Stimulated activated CD8-positive, alpha-beta memory T cell treated with anti-CD3 and anti-CD28 coated beads, Interleukin-15, amount 100 ng/mL, for 48 hours (primary cell): Measurements from ENCODE around the gene LMTK2.
"Not testable (repeated sequence)": the region's sequence is repeated elsewhere in the genome, so short reads cannot be mapped to it uniquely, and the experiment has no call there.

Experiments used
- DNase-seq, 2 donors: peaks; one replicate each; pipeline ENCODE4 v3.0.0-alpha.2; 2020; ENCODE audit warnings: low read depth in 2 of 2

Gene LMTK2

DNA sequence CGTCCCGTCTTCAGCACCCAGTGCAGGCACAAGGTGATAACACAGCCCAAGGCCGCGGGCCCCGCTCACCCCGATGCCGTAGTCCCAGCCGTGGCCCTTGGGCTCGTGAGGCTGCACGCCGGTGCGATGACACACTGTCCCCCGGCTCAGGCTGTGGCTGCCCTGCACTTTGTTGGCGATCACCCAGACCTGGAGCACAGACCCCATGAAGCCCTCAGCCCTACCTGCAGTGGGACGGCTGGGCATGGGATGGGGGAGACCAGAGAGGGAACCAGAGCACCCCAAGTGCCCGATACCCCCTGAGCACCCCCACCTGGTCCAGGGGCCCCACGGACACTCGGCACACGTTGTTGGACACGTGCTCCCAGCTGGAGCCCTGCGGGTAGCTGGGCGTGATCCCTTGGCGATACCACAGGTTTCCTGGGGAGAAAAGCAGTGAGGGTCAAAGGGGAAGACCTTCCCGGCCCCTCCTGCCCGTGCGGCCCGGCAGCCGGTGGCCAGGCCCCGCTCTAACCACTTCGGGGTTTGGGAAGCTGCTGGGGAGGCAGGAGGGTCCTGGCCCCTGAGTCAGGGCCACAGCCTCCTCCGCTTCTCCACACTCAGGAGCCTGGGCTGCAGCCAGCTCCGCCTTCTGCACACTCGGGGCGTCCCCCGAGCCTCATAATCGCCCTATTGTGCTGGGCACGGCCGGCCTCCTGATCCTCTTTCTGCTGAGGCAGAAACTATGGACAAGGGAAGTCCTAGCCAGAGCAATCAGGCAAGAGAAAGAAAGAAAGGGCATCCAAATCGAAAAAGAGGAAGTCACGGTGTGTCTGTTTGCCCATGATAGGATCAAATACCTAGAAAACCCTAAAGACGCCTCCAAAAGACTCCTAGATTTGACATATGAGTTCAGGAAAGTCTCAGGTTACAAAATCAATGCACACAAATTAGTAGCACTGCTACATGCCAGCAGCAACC lies 111.2 kb downstream of the LMTK2 start:
- no peak for DNase-seq

DNA sequence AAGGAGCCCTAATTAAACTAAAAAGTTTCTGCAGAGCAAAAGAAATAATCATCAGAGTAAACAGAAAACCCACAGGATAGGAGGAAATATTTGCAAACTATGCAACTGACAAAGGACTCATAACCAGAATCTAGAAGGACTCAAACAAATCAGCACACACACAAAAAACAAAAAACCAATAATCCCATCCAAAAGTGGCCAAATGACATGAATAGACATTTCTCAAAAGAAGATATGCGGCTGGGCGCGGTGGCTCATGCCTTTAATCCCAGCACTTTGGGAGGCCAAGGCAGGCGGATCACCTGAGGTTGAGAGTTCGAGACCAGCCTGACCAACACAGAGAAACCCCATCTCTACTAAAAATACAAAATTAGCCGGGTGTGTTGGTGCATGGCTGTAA lies 112.7 kb downstream of the LMTK2 start:
- not testable (repeated sequence) for DNase-seq

DNA sequence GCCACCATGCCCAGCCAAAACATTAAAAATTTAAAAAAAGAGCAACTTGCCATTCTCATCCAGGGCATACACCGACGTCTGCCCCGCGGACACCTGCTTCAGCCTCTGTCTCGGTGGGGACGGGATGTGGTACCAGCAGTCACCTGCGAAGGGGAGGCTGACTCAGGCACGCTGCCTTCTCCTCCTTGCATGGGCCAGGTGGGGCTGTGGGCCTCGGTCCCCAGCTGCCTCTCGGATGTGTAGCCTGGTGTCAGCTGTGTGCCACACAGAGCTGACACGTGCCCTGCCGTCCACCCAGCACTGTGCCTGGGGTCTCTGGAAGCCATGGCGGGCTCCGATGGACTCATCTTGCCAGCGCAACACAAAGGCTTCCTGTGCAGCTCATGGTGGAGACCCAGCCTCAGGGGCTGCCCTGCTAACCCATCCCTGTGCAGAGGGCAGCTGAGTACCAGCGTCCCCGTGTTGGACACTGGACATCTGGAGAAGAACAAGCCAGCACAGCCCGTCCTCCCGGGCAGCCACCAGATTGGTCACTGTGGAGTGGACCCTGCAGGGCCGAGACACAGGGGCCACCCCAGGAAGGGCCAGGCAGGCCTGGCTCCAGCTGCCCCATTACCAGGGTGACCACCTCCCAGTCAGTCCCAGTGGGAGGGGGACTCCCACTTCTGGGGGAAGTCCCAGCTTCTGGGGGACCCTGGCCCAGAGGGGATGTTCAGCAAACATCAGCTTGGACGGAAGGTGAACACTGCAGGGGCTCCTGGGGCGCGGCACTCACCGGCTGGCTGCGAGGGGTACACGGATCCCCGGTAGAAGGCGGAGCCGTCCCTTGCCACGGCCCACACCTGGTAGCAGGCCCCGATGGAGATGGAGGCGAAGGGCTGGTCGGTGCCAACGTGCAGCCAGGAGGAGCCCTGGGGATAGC lies 115.2 kb downstream of the LMTK2 start:
- no peak for DNase-seq

DNA sequence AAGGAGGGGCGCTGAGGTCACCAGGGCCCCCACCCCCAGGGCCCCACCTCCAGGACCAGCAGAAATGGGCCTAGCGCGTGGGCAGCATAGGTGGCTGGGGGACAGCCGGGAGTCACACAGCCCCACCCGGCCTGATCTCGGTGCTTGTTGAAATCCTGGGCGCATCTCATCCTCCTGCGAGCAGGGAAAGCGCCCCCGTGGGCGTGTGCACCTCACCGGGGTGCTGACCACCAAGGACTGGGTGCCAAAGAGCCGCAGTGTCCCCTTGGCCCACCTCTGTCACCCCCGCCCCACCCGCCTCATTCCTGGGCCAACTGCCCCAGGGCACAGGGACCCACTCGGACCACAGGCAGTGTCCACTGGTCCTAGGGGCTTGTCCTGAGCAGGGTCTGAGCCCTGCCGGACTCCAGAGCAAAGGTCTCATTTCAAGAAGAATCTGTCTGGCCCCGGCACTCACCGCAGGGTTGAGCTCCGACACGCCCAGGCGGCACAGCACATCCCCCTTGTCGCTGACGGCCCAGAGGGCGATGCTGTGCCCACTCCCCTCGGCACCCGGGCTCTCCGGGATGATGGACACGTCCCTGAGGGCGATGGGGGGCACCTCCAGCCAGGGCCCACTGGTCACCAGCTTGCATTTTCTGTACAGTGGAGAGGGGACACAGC lies 116.0 kb downstream of the LMTK2 start:
- no peak for DNase-seq

DNA sequence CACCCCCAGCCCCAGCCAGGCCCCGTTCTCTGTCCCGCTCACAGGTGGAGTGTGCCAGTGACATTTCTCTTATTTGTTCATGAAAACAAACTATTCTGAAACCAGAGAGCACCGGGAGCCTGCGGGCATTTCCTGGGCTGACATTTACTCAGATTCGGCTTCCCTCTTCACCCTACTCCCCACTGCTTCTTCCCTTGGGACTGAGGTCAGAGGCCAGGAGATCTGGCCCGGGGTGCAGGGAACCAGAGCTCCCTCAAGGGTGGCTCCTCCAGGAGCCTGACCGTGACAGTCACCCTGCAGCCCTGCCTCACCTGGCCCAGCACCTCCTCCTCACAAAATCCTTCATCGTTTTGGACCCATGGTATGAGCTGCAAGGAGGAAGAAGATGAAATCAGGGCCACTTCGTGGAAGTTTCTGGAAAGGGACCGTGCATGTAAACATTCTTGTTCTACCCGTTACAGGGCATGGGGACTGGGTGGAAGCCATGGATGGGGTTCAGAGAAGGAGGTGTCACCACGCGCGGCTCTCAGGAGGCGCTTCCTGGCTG lies 116.8 kb downstream of the LMTK2 start:
- DNase-seq = no peak

DNA sequence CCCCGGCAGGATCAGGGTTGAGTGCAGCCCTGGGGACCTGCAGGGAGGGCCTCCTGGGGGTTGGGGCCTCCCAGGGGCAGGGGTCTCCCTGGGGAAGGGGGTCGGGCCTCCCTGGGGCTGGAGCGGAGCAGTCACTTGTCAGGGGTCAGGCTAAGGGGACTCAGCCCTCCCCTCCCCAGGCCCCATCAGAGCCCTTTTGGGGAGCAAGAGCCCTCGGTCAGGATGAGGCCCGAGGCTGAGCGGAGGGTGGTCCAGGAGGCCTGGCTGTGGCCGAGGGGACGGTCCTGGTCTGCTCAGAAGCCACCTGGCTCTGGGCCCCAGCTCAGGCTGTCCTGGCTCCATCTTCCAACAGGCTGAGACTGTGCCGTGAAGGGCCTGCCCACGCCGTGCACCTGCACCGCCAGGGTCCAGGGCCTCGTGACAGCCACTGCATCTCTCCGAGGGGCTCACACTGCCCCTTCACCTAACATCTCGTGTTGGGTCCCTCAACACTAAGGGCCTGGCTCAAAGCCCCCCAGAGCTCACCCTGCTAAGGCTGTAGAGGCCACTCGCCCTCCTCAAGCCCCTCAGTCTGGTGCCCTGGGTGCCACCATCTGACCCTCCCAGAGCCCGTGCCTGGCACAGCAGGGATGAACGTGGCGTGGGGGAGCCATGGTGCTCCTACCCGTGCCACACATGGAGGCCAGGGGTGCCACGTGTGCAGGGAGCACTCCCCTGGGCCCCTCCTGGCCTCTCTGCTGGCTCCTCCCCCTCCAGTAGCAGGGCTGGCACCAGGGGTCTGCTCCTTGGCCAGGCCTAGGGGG lies 117.4 kb downstream of the LMTK2 start:
- no peak for DNase-seq

DNA sequence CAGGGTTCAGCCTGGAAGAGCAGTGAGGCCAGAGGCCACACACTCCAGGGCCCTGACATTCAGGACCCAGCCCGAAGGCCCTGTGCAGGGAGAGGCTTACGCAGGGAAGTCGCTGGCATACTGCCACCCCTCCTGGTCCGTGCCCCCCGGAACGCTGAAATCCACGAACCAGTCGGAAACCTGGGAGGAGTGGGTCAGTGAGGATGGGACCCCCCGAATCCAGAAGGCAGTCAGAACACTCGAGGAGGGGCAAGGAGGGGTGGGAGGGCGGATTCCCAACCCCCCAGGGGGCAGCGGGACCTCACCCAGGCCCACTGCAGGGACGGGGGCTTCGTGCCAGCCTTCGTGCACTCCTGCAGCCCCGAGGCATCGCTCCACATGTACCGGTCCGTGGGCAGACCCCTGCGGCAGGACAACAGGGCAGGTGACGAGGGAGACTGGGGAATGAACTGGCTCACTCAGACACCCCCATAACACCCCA lies 118.1 kb downstream of the LMTK2 start:
- no peak for DNase-seq

DNA sequence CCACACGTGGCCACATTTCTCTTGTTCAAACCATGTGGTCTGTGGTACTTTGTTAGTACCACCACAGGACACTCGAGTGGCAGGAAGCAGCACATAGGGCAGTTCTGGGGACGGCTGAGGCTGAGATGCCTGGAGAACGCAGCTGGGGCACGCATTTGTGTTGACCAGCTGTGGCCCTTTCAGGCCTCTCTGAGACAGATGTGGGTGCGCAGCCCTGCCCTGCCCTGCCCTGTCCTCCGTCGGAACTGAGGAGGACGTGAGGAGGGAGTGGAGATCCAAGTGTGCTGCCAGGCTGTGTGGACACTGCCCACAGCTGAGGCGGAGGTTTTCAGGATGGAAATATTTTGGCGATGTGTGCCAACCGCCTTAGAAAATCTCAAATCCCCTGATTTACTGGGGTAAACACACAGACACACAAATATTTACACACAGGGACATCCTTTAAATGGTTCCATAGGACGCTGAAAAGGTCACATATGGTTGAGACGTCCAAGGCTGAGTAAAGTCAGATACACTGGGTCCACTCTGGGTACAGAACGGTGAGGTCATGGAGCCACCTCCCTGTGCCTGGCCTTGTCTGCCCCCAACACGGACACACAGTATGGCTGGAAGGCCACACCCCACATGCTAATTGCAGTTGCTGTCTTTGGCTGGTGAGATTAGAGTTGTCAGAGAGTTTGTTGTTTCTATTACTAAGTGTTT lies 119.4 kb downstream of the LMTK2 start:
- DNase-seq = no peak

DNA sequence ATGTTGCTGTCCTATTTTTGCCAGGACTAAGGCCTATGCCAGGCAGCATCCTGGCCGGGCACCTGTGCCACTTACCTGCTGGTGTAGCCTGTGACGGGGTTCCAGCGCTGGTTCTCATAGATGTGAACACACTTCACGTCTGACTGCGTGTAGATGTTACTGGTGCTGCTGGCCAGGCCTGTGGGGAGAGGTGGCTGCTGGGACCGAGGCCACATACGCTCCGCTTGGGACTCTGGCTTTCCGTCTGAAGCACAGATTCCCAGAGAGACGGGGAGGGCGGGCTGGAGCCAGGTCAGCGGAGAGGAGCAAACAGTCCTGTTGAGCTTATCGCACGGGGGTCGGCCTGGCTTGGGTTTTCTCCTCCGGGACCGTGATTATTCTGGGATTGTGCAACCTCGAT lies 121.3 kb downstream of the LMTK2 start:
- DNase-seq = no peak

DNA sequence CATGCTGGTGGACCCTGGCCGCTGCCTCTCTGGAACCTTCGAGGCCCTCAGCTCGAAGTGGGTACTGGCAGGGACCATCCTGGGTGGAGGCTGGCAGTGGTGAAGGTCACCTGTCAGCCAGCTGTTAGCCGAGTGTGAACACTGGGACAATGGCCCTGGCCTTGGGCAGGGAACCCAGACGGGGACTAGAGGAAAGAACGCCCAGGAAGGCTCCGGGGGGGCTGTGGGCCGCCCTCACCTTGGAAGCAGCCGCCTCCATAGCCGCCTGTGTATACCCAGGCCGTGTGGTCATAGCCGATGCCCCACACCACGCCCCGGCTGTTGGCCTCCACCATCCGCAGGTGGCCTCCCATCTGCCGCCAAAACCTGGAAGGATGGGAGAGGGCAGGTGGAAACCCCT lies 122.1 kb downstream of the LMTK2 start:
- DNase-seq = no peak

DNA sequence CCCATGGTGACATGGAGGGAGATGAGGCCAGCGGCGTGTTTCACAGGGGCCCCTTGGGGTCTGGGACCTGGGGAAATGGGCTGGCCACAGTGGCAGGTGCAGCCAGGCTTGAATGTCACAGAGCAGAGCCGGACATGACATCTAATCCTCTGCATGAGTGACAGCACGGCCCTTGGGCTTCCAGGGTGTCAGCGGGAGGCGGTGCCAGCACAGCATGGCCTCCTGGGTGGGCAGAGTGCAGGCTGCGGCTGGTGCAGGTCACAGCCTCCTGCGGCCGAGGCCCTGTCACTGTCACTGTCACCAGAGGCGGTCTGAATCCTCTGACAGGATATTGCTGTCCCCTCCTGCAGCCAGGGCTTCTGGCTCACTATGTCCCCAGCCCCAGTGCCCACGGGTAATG lies 122.8 kb downstream of the LMTK2 start:
- no peak for DNase-seq

DNA sequence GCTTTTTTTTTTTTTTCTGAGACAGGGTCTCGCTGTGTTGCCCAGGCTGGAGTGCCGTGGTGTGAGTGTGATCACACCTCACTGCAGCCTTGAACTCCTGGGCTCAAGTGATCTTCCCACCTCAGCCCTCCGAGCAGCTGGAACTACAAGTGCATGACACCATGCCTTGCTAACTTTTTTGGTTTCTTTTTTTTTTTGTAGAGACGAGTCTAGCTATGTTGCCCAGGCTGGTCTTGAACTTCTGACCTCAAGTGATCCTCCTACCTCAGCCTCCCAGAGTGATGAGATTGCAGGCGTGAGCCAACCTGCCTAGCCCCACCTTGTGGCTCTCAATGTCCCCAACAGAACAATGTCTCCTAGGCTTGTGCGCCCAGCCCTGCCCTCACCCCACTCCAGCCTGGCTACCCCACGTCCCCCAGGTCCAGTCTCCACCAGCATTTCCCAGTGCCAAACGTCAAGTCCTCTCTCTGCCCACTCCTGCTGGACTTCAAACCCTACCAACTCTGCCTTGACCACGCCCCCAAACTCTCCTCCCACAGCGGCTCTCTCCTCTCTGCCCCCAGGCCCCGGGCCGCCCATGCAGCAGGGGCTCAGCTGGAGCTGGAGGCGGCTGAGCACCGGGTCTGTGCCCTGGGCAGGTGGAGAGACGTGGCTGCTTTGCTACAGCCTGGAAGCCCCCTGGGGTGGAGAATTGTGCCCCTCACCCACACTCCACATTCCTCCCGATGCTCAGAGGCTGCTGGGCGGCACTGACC lies 123.5 kb downstream of the LMTK2 start:
- no peak for DNase-seq

DNA sequence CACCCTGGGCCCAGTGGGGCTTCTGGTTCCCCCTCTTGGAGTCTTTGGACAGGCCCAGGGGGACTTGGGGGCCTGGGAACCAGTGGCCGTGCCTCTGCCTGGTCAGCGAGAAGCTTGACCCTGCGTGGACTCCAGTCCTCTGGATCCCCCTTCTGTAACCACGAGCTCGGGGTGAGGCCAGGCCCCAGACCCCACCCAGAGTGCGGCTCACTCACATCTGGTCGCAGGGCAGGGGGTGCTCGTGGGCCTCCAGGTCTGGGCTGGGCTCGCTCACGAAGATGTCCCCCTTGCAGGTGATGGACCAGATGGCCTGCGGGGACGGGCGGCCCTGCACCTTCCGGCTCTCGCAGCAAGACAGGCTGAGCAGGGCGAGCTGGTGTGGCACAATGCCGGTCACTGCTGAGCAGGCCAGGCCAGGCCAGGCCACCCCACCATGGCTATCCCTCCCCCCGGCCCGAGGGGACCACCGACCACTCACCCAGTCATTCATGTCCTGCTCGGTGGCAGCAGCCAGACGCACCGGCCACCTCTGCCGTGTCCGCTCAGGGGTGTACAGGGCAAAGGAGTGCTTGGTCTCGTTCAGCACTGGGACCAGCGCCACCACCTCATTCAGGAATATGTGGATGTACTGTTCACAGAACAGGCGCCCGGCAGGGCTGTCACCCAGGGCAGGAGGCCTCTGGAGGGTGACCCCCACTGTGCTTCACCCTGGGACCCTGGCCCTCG lies 124.2 kb downstream of the LMTK2 start:
- no peak for DNase-seq

DNA sequence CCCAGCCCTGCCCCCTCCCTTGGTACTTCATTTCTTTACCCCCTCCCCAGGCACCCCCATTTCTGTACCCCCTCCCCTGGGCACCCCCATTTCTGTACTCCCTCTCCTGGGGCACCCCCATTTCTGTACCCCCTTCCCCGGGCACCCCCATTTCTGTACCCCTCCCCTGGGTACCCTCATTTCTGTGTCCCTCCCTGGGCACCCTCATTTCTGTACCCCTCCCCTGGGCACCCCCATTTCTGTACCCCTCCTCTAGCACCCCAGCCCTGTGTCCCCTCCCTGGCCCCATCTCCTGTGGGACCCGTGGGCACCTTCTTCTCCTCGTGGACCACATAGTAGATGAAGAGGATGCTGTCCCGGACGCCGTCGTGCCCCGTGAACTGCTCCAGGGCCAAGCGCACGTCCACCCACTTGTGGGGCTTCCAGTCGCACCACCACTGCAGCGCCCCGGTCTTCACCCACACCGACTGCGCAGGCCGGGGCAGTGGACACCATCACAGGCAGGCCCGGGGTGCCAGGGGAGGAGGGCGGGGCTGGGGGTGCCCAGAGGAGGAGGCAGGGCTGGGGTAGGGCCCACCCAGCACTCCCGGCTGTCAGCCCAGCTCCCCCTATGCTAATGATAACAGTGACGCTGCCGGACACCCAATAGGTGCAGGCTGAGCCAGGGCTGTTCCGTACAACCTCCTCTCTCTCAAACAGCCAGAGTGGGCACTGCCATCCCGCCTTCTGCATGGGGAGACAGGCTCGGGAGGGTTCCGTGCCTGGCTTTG lies 125.0 kb downstream of the LMTK2 start:
- DNase-seq = no peak

DNA sequence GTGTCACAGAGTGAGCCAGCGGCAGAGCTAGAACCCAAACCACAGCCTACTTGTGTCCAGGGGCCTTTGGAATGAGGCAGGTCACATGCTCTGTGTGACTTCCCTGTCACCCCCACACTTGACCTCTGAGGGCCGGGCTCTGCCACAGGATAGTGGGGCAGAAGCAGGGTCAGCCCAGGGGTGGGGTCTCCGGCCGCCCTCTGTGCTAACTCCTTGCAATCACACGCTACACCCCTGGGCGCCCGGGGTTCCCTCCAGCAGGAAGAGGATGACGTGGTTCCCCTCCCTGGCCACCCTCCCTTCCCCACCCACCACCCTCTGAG lies 125.6 kb downstream of the LMTK2 start:
- DNase-seq = no peak

DNA sequence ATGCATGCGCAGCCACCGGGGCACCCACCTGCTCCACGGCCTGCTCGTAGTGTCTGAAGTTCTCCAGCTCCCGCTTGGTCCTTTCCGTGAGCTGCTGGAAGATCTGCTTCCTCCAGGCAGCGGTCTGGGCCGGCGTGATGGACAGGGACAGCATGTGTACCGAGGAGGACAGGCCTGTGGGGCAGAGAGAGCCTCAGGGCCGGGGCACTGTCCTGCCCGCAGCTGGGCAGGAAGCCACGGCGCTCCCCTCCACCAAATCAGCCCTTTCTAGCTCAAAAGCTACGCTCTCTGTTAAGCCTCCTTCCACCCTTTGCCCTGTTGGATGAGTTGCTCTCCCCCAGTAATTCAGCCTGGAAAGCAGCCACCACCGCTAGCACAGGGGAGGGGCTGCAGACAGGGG lies 126.1 kb downstream of the LMTK2 start:
- DNase-seq = no peak

DNA sequence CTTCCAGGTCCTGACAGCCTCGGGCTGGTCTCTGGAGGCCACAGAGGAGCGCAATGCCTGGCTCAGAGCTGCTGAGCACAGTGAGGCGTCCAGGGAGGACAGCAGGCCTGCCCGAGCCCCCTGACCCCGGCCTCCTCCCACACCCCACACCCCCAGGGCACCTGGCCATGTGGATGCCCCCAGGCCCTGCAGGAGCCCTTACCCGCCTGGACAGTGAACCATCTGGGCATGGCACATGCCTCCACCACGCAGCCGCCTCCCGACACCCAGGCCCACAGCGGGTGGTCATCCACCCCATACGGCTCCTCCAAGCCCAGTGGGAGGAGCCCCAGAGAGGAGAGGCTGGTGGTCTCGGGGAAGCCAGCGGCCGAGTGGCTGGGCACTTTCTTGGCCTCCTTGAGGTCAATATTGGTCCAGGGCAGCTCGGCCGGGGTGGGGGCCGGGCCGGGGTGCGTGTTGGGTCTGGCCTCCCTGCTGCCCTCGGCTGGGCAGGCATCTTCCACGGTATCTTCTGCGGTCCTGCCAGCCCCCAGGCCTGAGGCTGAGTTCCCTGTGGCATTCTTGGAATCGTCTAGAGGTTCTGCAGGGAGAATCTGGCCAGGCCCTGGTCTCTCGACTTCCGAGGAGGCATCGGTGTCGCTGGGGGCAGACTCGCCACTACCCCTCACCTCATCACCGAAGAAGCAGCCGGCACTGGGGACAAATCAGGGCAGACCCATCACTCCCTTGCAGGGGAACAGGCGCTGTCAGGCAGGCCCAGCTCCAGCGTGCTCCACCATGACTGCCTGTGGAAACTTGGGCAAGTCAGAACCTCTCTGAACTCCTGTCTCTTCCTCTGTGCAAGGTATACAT lies 126.8 kb downstream of the LMTK2 start:
- no peak for DNase-seq
